Astrocyte of the cerebellum (primary cell): ENCODE results near the gene MRPS21.

Experiments
- DNase-seq: peaks from one replicate; pipeline ENCODE4 v3.0.0-alpha.2; 2011; ENCODE audit warnings: low read depth
- H3K4me3 ChIP-seq: 2 replicates; pipeline ENCODE4 v1.5.1; 2011; ENCODE audit warnings: mild to moderate bottlenecking, low read depth, low read length, moderate library complexity
- CTCF ChIP-seq: IDR thresholded peaks from 2 replicates; pipeline ENCODE4 v1.5.1; 2012; ENCODE audit warnings: low read length, low read depth, moderate library complexity, mild to moderate bottlenecking; ENCODE audit errors: missing control alignments
- in situ Hi-C: cut with HindIII; loops from 2 replicates; pipeline ENCODE4 v1.10.0; 2017; ENCODE audit warnings: low sequenced_read_pairs

The MRPS21 gene

GRCh38 chr1:150322310-150322709 is 28.6 kb downstream of the MRPS21 start:
- peak overlapping the region; percentile 96 for H3K4me3 ChIP-seq
- no peak for DNase-seq
- TF ChIP-seq CTCF: no peak
- in situ Hi-C loops: no loop called here

GRCh38 chr1:150332651-150333290 is 39.1 kb downstream of the MRPS21 start:
- in situ Hi-C loops: no loop called here
- no peak for DNase-seq
- no peak for TF ChIP-seq CTCF
- H3K4me3 ChIP-seq: no peak overlapping the region

GRCh38 chr1:150346316-150346715 is 52.7 kb downstream of the MRPS21 start:
- in situ Hi-C loops: no loop called here

GRCh38 chr1:150352866-150353265 is 59.2 kb downstream of the MRPS21 start:
- no peak overlapping the region for H3K4me3 ChIP-seq
- no peak for DNase-seq
- in situ Hi-C loops: no loop called here
- TF ChIP-seq CTCF: no peak

More at GRCh38 chr1:150346316-150346715, 52.7 kb downstream of the MRPS21 start:
- DNase-seq: no peak
- TF ChIP-seq CTCF: no peak
- H3K4me3 ChIP-seq: no peak overlapping the region
